HG03571 (cell line): ENCODE results near the gene GRAMD1A.
"Not testable (repeated sequence)": the region's sequence is repeated elsewhere in the genome, so short reads cannot be mapped to it uniquely, and the experiment has no call there.

Experiments used
- ATAC-seq: cut with Tn5 transposase; IDR thresholded peaks from one replicate; pipeline ENCODE4 v1.9.1; 2021; ENCODE audit not compliant: unreplicated experiment

Gene GRAMD1A

DNA sequence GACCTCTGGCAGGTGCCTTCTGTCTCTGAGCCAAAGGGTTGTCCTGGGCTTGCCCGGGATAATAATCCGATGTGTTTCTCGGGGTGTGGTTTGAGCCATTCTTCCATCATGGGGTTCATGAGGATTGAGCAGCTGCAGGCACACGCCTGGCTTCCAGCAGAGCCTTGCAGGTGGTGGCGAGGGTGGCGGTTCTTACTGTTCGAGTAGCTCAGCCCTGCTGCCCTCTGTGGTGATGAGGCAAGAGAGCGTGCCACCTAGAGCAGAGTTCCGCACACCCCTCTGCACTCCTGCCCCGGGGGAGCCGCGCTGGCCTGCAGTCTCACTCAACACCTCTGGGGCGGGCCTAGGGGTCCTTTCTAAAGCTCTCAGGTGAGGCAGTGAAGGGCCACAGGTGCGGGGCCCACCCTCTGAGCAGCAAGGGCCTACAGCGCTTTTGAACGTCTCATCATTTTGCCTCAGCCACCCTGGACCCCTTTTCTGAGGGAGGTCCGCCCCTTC lies 33.9 kb downstream of the GRAMD1A start:
- no peak for ATAC-seq

DNA sequence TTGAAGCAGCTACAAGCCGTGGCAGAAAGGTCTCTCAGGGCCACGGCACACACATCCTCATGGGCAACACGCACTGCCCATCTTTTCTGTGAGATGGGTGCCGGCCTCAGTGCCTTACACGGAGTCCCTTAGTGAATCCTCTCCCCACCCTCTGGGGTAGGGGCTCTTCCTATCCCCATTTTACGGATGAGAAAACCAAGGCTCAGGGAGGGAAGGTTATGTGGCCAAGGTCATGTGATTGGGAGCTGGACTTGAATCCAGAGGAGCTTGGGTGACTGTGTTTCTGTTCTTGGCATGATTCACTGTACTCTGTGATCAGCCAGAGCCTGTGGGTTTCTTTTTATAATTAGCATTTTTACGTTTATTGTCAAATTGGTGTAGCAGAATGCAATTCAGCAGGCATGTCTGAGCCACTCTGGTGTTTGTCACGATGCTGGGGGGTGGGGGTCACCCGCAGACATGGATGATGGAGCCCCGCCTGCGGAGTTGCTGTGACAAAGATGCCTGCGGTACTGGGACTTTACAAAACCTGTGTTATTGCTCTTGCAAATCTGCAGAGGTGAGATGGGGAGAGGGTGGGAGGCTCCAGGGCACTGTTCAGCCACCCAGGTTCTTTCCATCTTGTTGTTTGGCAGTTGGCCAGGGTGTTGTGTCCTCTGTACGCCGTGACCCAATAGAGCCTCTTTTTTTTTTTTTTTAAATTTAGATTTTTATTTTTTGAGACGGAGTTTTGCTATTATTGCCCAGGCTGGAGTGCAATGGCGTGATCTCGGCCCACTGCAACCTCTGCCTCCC lies 34.7 kb downstream of the GRAMD1A start:
- ATAC-seq = no peak

DNA sequence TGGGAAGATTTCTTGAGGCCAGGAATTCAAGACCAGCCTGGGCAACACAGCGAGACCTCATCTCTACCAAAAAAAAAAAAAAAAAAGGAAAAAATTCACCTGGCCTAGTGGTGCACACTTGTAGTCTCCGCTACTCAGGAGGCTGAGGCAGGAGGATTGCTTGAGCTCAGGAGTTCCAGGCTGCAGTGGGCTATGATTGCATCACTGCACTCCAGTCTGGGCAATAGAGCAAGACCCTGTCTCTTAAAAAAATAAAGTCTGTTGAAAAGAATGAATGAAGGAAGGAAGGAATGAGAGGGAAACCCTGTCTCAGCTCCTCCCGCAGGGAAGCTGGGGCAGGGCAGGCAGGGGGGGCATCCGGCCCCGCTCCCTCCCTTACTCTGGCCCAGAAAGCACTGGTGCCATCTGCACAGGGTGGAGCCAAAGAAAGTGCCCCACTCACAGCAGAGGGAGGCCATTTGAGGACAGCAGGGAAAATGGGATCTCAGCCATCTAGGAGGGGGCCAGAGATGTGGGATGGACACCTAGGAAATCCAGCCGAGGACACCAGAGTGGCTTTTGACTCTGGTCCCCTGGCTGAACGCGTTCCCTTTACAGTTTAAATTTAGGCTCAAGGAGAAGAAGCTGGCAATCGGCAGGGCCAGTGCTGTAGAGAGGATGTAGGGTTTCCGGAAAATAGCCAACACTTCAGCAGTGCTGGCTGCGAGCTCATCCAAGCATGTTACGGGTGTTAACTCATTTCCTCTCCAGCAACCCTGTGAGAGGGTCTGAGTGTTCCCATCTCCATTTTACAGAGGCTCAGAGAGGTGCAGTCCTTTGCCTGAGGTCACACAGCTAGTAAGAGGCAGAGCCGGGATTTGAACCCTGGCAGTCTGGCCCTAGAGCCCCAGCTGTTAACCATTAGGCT lies 37.8 kb downstream of the GRAMD1A start:
- no peak for ATAC-seq

DNA sequence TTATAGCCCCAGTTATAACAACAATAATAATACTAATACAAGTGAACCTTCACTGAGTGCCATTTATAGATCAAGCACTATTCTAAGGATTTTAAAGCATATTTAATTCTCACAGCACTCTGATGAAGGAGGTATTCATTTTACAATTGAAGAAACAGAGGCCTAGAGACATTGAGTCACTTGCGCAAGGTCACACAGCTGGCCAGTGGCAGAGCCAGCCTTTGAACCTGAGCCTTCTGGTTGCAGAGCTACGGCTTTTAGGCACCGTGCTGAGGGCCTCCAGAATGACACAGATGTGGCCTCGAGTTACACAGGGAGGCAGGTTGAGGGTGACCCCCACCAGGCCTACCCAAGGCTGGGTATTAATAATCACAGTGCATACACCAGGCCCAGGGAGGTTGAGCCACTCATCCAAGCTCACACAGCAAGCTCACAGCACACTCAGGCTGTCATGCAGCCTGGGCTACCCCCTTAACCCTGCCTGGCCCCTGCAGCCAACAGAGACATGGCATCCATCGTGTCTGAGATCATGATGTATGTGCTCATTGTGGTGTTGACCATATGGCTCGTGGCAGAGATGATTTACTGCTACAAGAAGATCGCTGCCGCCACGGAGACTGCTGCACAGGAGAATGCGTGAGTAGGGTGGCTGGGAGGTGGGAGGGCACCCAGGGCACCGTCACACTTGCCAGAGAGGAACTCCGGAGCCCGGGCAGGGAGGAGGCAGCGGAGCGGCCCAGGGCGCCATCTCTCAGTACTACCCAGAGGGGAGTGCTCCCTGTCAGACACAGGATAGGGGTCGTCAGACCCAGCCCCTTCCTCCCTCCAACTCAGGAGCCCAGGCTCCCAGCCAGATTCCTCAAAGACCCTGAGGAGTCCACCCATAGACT lies 38.7 kb downstream of the GRAMD1A start:
- no peak for ATAC-seq

DNA sequence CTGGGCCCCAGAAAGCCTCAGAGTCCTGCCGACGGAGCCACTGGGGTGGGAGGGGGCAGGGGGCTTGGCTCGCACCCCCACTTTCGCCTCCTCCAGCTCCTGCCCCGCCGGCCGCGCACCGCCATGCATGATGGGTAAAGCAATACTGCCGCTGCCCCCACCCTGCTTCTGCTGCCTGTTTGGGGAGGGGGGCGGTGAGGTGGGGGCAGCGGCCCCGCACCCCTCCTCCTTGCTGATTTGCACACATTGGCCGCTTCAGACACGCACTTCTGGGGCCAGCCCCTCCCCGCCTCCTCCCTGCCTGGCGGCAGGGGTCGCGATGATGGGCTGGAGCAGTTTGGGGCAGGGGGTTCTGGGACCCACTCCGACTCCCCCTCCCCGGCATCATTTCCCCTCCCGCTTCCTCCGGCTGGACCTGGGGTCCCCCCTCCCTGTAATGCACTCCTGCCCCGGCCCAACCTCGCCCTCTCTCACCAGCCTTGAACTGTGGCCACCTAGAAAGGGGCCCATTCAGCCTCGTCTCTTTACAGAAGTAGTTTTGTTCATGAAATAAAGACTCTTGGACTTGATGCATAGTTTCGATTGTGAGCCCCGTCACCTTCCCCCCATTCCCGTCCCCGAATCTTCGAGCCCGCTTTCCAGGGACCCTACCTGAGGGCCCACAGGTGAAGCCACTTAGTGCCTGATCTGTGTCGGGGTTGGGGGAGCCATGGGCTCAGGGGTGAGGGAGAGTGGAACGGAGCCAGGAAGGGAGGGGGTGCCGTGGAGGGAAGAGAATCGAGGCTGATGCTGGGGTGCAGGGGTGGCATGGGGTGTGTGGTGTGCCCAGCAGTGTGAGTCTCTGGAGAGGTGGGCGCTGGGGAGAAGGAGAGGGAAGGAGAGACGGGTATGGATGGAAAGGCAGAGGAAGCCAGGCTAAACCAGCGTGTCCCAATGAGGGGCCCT lies 40.0 kb downstream of the GRAMD1A start:
- no peak for ATAC-seq

DNA sequence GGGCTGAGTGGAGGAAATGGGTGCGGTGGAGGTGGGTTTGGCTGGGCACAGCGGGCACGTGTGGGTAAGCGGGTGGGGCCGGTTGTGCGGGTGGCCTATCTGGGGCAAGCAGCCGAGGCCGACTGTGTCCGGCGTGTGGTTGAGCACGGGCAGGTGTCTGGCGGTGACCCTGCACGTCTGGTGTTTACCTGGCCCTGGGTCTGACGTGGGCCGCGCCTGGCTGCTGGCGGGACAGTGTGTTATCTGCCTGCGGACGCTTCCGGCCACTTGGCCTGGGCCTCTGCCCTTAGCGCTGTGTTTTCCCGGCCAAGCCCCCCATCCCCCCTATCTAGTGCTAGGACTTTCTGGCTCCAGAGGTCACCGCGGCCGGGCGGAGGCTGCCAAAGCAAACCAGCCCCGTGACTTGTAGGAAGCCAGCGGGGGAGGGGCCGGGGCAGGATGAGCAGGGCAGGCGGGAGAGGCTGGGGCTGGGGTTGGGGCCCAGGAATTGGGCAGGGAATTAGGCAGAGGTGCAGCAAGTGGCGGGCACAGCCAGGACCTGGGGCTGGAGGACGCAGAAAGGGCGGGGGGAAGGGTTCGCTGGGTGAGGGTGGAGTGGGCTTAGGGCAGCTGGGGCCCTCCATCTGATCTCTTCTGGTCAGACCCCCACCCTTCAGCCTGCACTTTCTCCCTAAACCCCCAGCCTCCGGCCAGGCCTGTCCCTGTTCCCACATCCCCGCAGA lies 40.9 kb downstream of the GRAMD1A start:
- ATAC-seq = no peak

DNA sequence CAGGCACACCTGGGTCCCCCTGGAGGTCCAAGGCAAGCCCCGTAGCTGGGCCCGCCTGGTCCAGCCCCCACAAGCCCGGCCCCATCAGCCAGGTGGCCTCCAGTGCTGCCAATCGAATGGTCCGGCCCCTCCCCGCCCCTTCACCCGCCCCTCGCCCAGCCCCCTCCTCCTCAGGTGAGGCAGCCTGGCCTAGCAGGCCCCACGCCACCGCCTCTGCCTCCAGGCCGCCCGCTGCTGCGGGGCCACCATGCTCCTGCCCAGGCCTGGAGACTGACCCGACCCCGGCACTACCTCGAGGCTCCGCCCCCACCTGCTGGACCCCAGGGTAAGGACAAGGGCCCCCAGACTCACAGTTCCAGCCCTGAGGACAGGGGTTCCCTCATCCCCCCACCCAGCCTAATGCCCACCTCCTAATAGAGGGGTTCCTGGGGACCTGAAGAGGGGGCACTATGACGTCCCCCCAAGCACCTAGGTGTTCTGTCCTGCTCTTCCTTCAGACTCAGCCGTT lies 41.5 kb downstream of the GRAMD1A start, which contains the start of gene HPN:
Gene HPN (plus strand): TSS at position 174 of the 508 bp plus-strand sequence. CDS start 786 bp downstream, outside the sequence.
- no peak for ATAC-seq

DNA sequence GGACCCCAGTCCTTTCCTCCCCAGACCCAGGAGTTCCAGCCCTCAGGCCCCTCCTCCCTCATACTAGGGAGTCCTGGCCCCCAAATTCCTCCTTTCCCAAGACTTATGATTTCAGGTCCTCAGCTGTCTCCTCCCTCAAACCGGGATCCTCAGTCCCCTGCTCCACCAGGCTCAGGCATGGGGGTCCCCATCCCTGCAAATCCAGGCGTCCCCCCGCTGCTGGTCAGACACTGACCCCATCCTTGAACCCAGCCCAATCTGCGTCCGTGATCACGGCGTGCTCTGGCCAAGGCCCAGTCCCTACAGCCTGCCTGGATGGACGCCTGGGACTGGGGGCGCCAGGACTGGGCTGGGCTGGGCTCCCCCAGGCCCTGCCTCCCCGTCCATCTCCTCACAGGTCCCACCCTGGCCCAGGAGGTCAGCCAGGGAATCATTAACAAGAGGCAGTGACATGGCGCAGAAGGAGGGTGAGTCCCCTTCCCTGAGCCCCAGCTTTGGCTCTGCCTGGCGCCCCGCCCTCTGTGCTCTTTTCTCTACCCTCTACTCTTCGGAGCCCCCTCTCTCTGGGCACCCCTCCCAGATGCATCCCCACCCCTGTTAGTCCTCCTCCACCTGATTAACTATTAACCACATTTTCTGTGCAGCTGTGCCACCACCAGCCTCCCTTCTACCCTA lies 42.1 kb downstream of the GRAMD1A start:
- no peak for ATAC-seq

DNA sequence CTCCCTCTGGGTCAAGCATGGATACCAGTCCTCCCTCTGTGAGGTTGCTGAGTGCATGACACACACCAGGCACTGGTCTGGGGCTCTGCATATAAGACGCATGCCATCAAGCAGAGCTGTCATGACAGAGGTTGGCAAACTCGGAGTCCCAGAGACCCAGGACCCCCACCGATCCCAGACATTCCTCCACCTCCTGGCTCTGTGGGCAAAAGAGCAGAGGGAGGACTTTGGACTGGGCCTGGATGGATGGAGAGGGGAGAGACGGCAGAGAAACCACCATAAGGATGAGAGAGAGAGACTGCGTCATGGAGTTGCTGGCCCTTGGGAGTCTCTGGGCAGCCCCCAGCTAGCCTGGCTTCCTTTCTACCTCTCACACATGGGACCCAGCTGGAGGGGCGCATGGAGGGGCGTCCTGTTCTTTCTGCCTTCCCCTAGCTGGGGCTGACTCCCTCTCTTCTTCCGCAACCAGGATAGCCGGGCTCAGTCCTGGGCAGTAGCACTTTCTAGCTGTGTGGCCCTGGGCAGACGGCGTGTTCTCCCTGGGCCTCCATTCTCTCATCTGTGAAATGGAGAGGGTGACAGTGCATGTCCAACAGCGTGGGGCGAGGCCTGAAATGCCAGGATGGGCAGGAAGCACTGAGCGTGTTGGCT lies 43.0 kb downstream of the GRAMD1A start:
- no peak for ATAC-seq

DNA sequence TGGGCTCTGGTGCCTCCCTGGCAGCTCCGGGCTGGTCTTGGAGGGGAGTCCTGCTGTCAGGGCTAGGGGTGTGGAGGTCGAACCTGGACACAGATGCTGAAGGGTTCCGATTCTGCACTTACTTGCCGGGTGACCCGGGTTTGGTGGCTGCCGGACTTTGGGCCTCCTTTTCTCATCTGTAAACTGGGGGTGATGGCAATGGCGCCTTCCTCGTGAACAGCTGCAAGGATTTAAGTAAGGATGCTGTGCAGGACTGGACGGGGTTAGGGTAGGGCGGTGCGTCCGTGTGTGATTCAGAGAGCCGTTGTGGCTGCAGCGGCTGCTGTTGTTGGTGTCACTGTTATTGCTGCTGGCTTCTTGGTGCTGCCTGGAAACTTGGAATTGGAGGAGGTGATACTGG lies 43.8 kb downstream of the GRAMD1A start:
- no peak for ATAC-seq

DNA sequence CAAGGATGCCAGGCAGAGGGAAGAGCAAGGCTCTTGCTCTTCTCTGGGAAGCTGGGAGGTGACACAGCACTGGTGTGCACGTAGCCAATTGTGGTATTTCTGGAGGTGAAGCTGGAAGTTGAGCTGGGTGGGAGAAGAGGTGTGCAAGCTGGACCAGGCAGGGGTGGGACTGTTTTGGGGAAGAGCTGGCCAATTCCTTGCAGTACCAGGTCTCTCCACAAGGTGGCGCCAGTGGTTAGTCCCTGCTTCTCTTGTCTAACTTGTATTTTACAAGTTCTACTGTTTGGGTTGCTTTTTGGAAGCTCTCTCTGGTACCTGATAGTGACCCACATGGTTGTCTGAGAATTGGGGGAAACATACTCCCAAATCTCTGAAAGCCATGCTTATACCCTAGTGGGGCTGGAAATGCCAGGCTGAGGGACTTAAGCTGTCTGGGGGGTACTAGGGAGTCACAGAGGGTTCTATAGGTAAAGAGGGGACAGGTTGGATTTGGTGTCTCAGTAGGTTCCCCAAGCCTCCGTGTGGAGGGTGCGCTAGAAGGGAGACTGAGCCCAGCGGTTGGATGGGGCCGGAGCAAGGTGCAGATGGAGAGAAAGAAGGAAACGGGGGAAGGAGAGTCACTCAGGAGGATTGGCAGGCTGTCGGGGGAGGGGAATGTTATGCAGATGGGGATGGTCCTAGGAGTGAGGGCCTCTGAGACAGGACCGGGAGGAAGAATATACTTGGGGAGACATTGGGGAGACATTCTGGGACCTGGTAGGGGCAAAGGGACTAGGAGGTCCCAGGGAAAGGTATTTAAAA lies 44.4 kb downstream of the GRAMD1A start:
- ATAC-seq = no peak

DNA sequence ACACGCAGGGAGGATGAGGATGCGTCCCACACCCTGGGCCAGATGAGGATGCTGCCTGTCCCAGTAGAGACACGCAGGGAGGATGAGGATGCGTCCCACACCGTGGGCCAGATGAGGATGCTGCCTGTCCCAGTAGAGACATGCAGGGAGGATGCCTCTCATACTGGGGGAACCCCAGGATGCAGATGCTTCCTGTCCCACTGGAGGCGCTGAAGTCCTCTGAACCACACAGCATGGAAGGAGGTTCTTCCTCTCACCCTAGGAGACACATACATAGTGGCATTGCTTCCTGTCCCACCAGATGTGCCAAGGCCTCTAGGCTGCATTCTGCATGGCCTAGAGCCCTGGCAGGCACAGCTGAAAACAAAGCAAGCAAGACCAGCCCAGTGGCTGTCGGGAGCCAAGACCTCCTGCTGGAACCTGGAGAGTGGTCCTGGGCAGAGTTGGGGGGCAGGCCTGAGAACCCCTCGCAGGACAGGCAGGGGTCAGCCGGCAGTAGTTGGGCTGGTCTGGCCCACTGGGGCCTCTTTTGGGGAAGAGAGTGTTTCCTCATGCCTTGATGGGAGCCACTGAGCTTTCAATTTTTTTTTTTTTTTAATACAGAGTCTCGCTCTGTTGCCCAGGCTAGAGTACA lies 45.7 kb downstream of the GRAMD1A start:
- ATAC-seq = peak; percentile 78

DNA sequence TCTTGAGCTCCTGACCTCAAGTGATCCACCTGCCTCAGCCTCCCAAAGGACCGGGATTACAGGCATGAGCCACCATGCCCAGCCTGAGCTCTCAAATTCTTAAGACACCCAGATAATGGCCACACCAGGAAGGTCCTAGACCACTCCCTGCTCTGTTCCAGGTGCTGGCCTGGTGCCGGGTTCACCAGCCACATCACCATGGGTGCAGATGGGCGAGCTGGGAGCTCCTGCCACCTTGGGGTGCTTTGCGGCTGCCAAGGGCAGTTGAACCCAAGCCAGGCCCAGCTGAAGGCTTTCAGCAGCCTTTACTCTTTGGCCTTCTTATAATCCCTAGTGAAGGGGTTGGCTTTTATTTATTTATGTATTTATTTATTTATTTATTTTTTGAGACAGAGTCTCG lies 46.3 kb downstream of the GRAMD1A start:
- ATAC-seq = no peak

DNA sequence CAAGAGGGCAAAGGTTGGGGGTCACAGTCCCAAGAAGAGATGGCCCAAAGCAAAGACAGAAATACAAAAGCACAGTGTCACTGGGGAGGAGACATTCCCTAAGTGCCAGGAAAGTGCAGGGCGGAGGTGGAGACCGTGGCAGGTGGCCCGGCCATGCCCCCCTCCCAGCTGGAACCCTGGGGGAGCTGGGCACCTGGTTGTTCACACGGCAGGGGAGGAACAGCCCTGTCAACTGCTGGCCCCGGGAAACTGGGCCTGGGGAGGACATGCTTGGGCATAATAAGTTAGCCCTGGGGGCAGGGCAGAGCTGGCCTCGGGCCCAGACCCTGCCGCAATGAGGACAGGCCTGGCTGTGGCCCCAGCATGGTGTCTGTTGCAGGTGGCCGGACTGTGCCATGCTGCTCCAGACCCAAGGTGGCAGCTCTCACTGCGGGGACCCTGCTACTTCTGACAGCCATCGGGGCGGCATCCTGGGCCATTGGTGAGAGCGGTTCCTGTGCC lies 48.8 kb downstream of the GRAMD1A start:
- no peak for ATAC-seq

DNA sequence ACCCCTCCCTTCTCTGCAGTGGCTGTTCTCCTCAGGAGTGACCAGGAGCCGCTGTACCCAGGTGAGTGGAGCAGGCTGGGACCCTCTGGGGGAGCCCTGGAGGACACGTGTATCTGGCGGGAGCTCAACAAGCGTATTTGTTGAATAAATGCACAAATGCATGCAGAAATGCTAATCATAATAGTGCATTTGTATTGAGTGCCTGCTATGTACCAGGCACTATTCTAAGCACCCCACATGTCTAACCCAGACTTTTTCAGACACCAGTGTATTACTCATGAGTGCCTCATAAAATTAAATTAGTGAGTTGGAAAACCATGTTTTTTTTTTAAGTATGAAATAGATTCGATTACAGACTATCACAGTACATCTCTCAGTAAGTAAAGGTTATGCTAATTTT lies 49.3 kb downstream of the GRAMD1A start:
- no peak for ATAC-seq

DNA sequence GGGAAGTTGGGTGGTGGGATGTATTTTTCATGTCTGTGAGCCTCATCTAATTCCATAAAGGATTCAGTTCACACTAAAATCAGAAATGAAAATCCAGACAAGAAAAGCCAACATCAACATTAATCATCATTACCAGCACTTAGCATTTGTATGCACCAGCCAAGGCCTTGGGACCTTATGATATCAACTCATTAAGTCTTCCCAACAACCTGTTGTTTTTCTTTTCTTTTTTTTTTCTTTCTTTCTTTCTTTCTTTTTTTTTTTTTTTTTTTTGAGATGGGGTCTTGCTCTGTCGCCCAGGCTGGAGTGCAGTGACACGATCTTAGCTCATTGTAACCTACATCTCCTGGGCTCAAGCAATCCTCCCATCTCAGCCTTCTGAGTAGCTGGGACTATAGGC lies 50.5 kb downstream of the GRAMD1A start:
- ATAC-seq = not testable (repeated sequence)
